Colonic mucosa (tissue), 4 donors: ENCODE measurements around the gene ZBTB39. TPM values are rescaled to one million over a fixed set of nuclear protein-coding genes. Genes with fewer than 3 reads are reported as not detected.
"Not testable (repeated sequence)": the region's sequence is repeated elsewhere in the genome, so short reads cannot be mapped to it uniquely, and the experiment has no call there.

ENCODE experiments used
- DNase-seq: peaks from one replicate; pipeline ENCODE4 v3.0.0-alpha.2; 2020
- H3K27ac ChIP-seq: fragments of 200-600 bp; one replicate; pipeline ENCODE4 v1.8.0; 2021
- H3K27me3 ChIP-seq: fragments of 200-600 bp; one replicate; pipeline ENCODE4 v1.8.0; 2021
- H3K36me3 ChIP-seq: fragments of 200-600 bp; one replicate; pipeline ENCODE4 v1.8.0; 2021
- H3K4me1 ChIP-seq: fragments of 200-600 bp; one replicate; pipeline ENCODE4 v1.8.0; 2021; ENCODE audit warnings: mild to moderate bottlenecking
- H3K4me3 ChIP-seq: fragments of 200-600 bp; one replicate; pipeline ENCODE4 v1.8.0; 2021
- H3K9ac ChIP-seq, 2 donors: one replicate each; pipeline ENCODE4 v1.7.0; 2013; ENCODE audit warnings: control low read depth in 2 of 2, low read depth in 2 of 2, low read length in 2 of 2
- H3K9me3 ChIP-seq: fragments of 200-600 bp; one replicate; pipeline ENCODE4 v1.8.0; 2021
- CTCF ChIP-seq: fragments of 200-600 bp; IDR thresholded peaks from one replicate; pipeline ENCODE4 v1.8.0; 2022; ENCODE audit warnings: antibody characterized with exemption, mild to moderate bottlenecking
- intact Hi-C: fragments of 100-400 bp; cut with DNase I; formaldehyde crosslinking; loops from one replicate; pipeline ENCODE4 v1.14.1; 2022
- total RNA-seq, 2 donors: library from RNA; stranded (reverse); fragmentation: NEBNext Ultra II Directional in 1 of 2; extraction: Animal tissue kit (Norgen Biotek cat#: 25700) in 1 of 2; gene quantifications; one replicate each; pipeline ENCODE4 v1.2.1, GENCODE V29; 2021
- donor health status: healthy.
- donor health status: DM: no; HTN: no; CAD: no.
- donor health status: DM: no; HTN: no; CAD: no.

The ZBTB39 gene
- total RNA-seq = 1 to 10 TPM; 3.7 to 5.7 TPM

- H3K9me3 ChIP-seq = no peaks in the 10 kb centered on the region
- DNase-seq = peak; percentile 51
- H3K27me3 ChIP-seq = no peaks in the 10 kb centered on the region
- H3K36me3 ChIP-seq = peaks cover 4% of the 10 kb centered on the region
- peaks cover 14% of the 10 kb centered on the region for H3K4me1 ChIP-seq
- TF ChIP-seq CTCF = peak; percentile 48
- peak within 1 kb of the TSS; percentile 89 for H3K4me3 ChIP-seq
- peak within 1 kb of the TSS; percentile 85 to 87 for H3K9ac ChIP-seq
- intact Hi-C loops = no loop called here
- H3K27ac ChIP-seq = peak within 1 kb of the TSS; percentile 34
Observed at GRCh38 chr12:57005980-57006808, at the start of gene ZBTB39. Gene ZBTB39 (minus strand): TSS chr12:57006546. CDS start chr12:57004917, 1,629 bp downstream.

GRCh38 chr12:57055824-57056223 is 49.5 kb upstream of the ZBTB39 start:
- Histone ChIP-seq H3K27me3 (no peaks in the 10 kb centered on the region), H3K9me3 (no peaks in the 10 kb centered on the region), H3K4me3 (no peak overlapping the region), H3K9ac (no peak overlapping the region), H3K4me1 (no peaks in the 10 kb centered on the region), H3K27ac (no peak overlapping the region), H3K36me3 (no peaks in the 10 kb centered on the region)
- intact Hi-C loops = no loop called here
- no peak for TF ChIP-seq CTCF
- DNase-seq = no peak

- H3K4me1 ChIP-seq, intact Hi-C loops, H3K27ac ChIP-seq, H3K9me3 ChIP-seq, H3K9ac ChIP-seq, H3K27me3 ChIP-seq, H3K36me3 ChIP-seq, H3K4me3 ChIP-seq, DNase-seq: not testable (repeated sequence)
Observed at GRCh38 chr12:57053901-57054300, 47.6 kb upstream of the ZBTB39 start.

GRCh38 chr12:57053146-57053545 is 46.8 kb upstream of the ZBTB39 start:
- H3K27ac ChIP-seq, H3K4me3 ChIP-seq, H3K36me3 ChIP-seq, DNase-seq, H3K9ac ChIP-seq, intact Hi-C loops, H3K4me1 ChIP-seq, H3K9me3 ChIP-seq, H3K27me3 ChIP-seq: not testable (repeated sequence)

- DNase-seq = no peak
- TF ChIP-seq CTCF = no peak
- intact Hi-C loops = no loop called here
- Histone ChIP-seq H3K27me3 (no peaks in the 10 kb centered on the region), H3K4me3 (no peak overlapping the region), H3K36me3 (no peaks in the 10 kb centered on the region), H3K27ac (peak overlapping the region; percentile 65), H3K4me1 (peaks cover 3% of the 10 kb centered on the region), H3K9me3 (no peaks in the 10 kb centered on the region), H3K9ac (no peak overlapping the region)
Observed at GRCh38 chr12:57051011-57051410, 44.7 kb upstream of the ZBTB39 start.

GRCh38 chr12:57049890-57050289 is 43.5 kb upstream of the ZBTB39 start, which contains the start of gene MYO1A:
Gene MYO1A (minus strand): TSS chr12:57050129. CDS start chr12:57048323, 1,806 bp downstream.
- peak within 1 kb of the TSS; percentile 65 for H3K27ac ChIP-seq
- no peaks in the 10 kb centered on the region for H3K36me3 ChIP-seq
- no peaks in the 10 kb centered on the region for H3K27me3 ChIP-seq
- H3K9me3 ChIP-seq = no peaks in the 10 kb centered on the region
- DNase-seq = peak; percentile 85
- TF ChIP-seq CTCF = no peak
- intact Hi-C loops = no loop called here
- peaks cover 3% of the 10 kb centered on the region for H3K4me1 ChIP-seq
- H3K4me3 ChIP-seq = peak within 1 kb of the TSS; percentile 36
- H3K9ac ChIP-seq = peak within 1 kb of the TSS; percentile 32 to 81
